HEK293 (cell line): ENCODE results near the gene PLCB1.

Experiments
- CTCF ChIA-PET: fragments of 350-600 bp; formaldehyde crosslinking; extraction: SDS; loops from one replicate; lab custom pipeline; 2021; ENCODE audit warnings: antibody characterized with exemption; lab: Yijun Ruan, JAX
- POLR2A ChIA-PET: fragments of 300-600 bp; formaldehyde crosslinking; extraction: SDS; loops from one replicate; lab custom pipeline; 2020; ENCODE audit warnings: antibody characterized with exemption, inconsistent platforms; lab: Yijun Ruan, JAX
- H3K27ac ChIP-seq: fragments of 200-500 bp; sonication (Bioruptor generic); 2 replicates; pipeline ENCODE4 v1.5.1; 2014; ENCODE audit warnings: low read depth, low read length, control low read depth, inconsistent platforms; ENCODE audit errors: extremely low read depth
- H3K36me3 ChIP-seq, 2 experiments: fragments of 200-500 bp in 1 of 2; sonication (Bioruptor generic) in 1 of 2; 1 replicate in 1 of 2; 2 replicates in 1 of 2; pipeline ENCODE4 v1.5.1; 2014 to 2017; ENCODE audit warnings: inconsistent platforms in 2 of 2, low read length in 2 of 2; ENCODE audit not compliant: control insufficient read depth in 2 of 2, insufficient read depth in 1 of 2
- H3K4me1 ChIP-seq: fragments of 200-500 bp; sonication (Bioruptor generic); 2 replicates; pipeline ENCODE4 v1.5.1; 2014; ENCODE audit warnings: mild to moderate bottlenecking, low read length, inconsistent platforms; ENCODE audit not compliant: control insufficient read depth, insufficient read depth
- H3K4me3 ChIP-seq: 2 replicates; pipeline ENCODE4 v1.5.1; 2011; ENCODE audit warnings: low read depth, mild to moderate bottlenecking, control low read depth, low read length, moderate library complexity
- H3K9me3 ChIP-seq: fragments of 200-500 bp; sonication (Bioruptor generic); 2 replicates; pipeline ENCODE4 v1.5.1; 2014; ENCODE audit warnings: low read depth, low read length, inconsistent platforms; ENCODE audit not compliant: control insufficient read depth, insufficient read depth
- FEZF1 ChIP-seq: fragments of 450-650 bp; formaldehyde crosslinking; IDR thresholded peaks from 2 replicates; pipeline ENCODE4 v1.5.1; 2016; ENCODE audit warnings: missing biosample characterization, missing genetic modification characterization
- SALL2 ChIP-seq: fragments of 450-650 bp; formaldehyde crosslinking; IDR thresholded peaks from 2 replicates; pipeline ENCODE4 v1.5.0; 2017; ENCODE audit warnings: missing biosample characterization, mild to moderate bottlenecking, missing genetic modification characterization, borderline replicate concordance
- SP2 ChIP-seq: fragments of 450-650 bp; formaldehyde crosslinking; IDR thresholded peaks from 2 replicates; pipeline ENCODE4 v1.5.1; 2016; ENCODE audit warnings: missing biosample characterization, missing genetic modification characterization
- ZBTB1 ChIP-seq: fragments of 450-650 bp; formaldehyde crosslinking; IDR thresholded peaks from 2 replicates; pipeline ENCODE4 v1.5.1; 2016; ENCODE audit warnings: missing biosample characterization, missing genetic modification characterization
- ZBTB44 ChIP-seq: fragments of 450-650 bp; IDR thresholded peaks from 2 replicates; pipeline ENCODE4 v1.5.1; 2018; ENCODE audit warnings: missing biosample characterization, mild to moderate bottlenecking, missing genetic modification characterization
- ZNF175 ChIP-seq: fragments of 450-650 bp; formaldehyde crosslinking; IDR thresholded peaks from 2 replicates; pipeline ENCODE4 v1.5.1; 2016; ENCODE audit warnings: missing biosample characterization, missing genetic modification characterization
- ZNF2 ChIP-seq: fragments of 450-650 bp; formaldehyde crosslinking; IDR thresholded peaks from 2 replicates; pipeline ENCODE4 v1.5.1; 2016; ENCODE audit warnings: missing biosample characterization, missing genetic modification characterization
- ZNF292 ChIP-seq: fragments of 450-650 bp; formaldehyde crosslinking; IDR thresholded peaks from 2 replicates; pipeline ENCODE4 v1.5.1; 2016; ENCODE audit warnings: low read depth, missing biosample characterization, missing genetic modification characterization, borderline replicate concordance
- ZNF366 ChIP-seq: fragments of 450-650 bp; formaldehyde crosslinking; conservative IDR thresholded peaks from 2 replicates; pipeline ENCODE4 v1.5.1; 2016; ENCODE audit warnings: missing biosample characterization, missing genetic modification characterization
- ZNF394 ChIP-seq: fragments of 450-650 bp; formaldehyde crosslinking; IDR thresholded peaks from 2 replicates; pipeline ENCODE4 v1.5.1; 2016; ENCODE audit warnings: missing biosample characterization, missing genetic modification characterization, mild to moderate bottlenecking, moderate library complexity, borderline replicate concordance
- ZNF510 ChIP-seq: fragments of 450-650 bp; formaldehyde crosslinking; IDR thresholded peaks from 2 replicates; pipeline ENCODE4 v1.5.1; 2018; ENCODE audit warnings: mild to moderate bottlenecking, missing genetic modification characterization, missing biosample characterization; ENCODE audit not compliant: insufficient replicate concordance
- ZNF544 ChIP-seq: fragments of 450-650 bp; formaldehyde crosslinking; IDR thresholded peaks from 2 replicates; pipeline ENCODE4 v1.5.0; 2017; ENCODE audit warnings: missing biosample characterization, missing genetic modification characterization
- ZNF600 ChIP-seq: fragments of 450-650 bp; formaldehyde crosslinking; IDR thresholded peaks from 2 replicates; pipeline ENCODE4 v1.5.1; 2016; ENCODE audit warnings: missing biosample characterization, missing genetic modification characterization
- ZNF843 ChIP-seq: fragments of 450-650 bp; formaldehyde crosslinking; IDR thresholded peaks from 2 replicates; pipeline ENCODE4 v1.5.1; 2016; ENCODE audit warnings: missing biosample characterization, missing genetic modification characterization
- ZXDB ChIP-seq: fragments of 450-650 bp; formaldehyde crosslinking; IDR thresholded peaks from 2 replicates; pipeline ENCODE4 v1.5.1; 2016; ENCODE audit warnings: missing biosample characterization, missing genetic modification characterization
- TF ChIP-seq, protein P1 (sequence below): fragments of 450-650 bp; formaldehyde crosslinking; IDR thresholded peaks from 2 replicates; pipeline ENCODE4 v1.5.1; 2017; ENCODE audit warnings: missing biosample characterization, missing genetic modification characterization
- TF ChIP-seq, protein P2 (sequence below): fragments of 450-650 bp; formaldehyde crosslinking; IDR thresholded peaks from 2 replicates; pipeline ENCODE4 v1.5.1; 2016; ENCODE audit warnings: missing biosample characterization, missing genetic modification characterization

Gene PLCB1

GRCh38 chr20:8367689-8368088 is 235.6 kb downstream of the PLCB1 start:
- TF ChIP-seq ZNF292 (tag by site-specific recombination) (no peak), SP2 (no peak), ZXDB (tag by site-specific recombination) (no peak), ZNF394 (tag by site-specific recombination) (no peak), ZNF843 (tag by site-specific recombination) (no peak)
- TF ChIP-seq, protein P1, sequence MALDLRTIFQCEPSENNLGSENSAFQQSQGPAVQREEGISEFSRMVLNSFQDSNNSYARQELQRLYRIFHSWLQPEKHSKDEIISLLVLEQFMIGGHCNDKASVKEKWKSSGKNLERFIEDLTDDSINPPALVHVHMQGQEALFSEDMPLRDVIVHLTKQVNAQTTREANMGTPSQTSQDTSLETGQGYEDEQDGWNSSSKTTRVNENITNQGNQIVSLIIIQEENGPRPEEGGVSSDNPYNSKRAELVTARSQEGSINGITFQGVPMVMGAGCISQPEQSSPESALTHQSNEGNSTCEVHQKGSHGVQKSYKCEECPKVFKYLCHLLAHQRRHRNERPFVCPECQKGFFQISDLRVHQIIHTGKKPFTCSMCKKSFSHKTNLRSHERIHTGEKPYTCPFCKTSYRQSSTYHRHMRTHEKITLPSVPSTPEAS (tag by site-specific recombination) = no peak
- Histone ChIP-seq H3K4me1 (0 out of 2 replicates have a peak, but pooled peaks cover 2% of the 10 kb centered on the region), H3K36me3 (no peaks in the 10 kb centered on the region), H3K4me3 (no peak overlapping the region), H3K27ac (no peak overlapping the region), H3K9me3 (no peaks in the 10 kb centered on the region)
- POLR2A ChIA-PET = no interaction called here
- CTCF ChIA-PET = no interaction called here

DNA sequence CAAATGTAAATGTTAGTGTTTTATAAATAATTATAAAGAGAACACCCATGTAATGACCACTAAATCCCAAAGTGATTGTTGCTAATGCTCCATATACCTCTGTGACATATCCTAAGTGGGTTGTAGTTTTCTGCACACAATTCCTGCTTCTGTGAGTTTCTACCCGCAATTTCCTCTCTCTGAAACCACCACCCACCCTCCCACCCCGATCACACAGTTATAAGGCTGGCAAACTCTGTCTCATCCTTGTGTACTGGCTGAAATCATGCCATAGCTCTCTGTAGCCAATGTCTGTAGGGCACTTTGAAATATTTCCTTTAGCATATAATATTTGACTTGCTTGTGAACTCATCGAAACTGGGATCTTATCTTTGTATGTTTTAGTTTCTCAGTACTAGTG is 236.6 kb downstream of the PLCB1 start:
- CTCF ChIA-PET = interaction anchor here (0.6 kb wide), 1 partner anchor 11 kb away, joined by 3 read pairs; no protein-coding TSS in a partner anchor

DNA sequence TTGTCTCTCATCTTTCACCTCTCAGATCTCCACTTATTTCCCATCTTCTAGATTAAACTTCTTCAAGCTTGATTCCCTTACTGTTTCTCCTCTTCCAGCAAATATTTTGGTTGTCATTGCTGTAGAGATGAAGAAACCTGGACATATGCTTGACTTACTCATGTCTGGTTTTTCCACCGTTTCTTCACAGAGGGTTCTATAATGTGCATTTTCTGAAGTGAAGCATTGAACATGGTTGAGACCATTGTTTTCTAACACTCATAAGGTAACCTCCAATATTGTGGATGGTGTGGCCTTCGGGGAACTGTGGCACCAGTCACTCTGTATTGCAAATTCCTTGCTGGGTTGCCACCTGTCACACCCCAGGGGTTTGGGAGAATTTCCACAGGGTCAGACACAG is 237.2 kb downstream of the PLCB1 start:
- no peak for TF ChIP-seq SALL2
- TF ChIP-seq ZNF600 (tag by site-specific recombination) = no peak
- no peaks in the 10 kb centered on the region for H3K36me3 ChIP-seq
- 0 out of 2 replicates have a peak, but pooled peaks cover 7% of the 10 kb centered on the region for H3K4me1 ChIP-seq
- no peak overlapping the region for H3K27ac ChIP-seq
- no peaks in the 10 kb centered on the region for H3K9me3 ChIP-seq
- no peak overlapping the region for H3K4me3 ChIP-seq
- ChIA-PET CTCF (interaction anchor here (0.6 kb wide), 1 partner anchor 11 kb away, joined by 3 read pairs; no protein-coding TSS in a partner anchor), POLR2A (no interaction called here)

More for the DNA sequence above, 236.6 kb downstream of the PLCB1 start:
- no peak for TF ChIP-seq ZNF2
- no peak for TF ChIP-seq ZNF544 (tag by site-specific recombination)
- TF ChIP-seq ZBTB1 = no peak
- TF ChIP-seq ZNF366 (tag by site-specific recombination) = no peak
- TF ChIP-seq FEZF1 (tag by site-specific recombination) = no peak
- no peak for TF ChIP-seq ZNF510
- no peak for TF ChIP-seq ZBTB44 (tag by site-specific recombination)
- TF ChIP-seq ZNF175 (tag by site-specific recombination) = no peak
- TF ChIP-seq, protein P2, sequence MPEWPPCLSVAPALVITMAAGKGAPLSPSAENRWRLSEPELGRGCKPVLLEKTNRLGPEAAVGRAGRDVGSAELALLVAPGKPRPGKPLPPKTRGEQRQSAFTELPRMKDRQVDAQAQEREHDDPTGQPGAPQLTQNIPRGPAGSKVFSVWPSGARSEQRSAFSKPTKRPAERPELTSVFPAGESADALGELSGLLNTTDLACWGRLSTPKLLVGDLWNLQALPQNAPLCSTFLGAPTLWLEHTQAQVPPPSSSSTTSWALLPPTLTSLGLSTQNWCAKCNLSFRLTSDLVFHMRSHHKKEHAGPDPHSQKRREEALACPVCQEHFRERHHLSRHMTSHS (tag by site-specific recombination) = no peak
- Histone ChIP-seq H3K36me3 (no peaks in the 10 kb centered on the region), H3K27ac (no peak overlapping the region), H3K4me1 (0 out of 2 replicates have a peak, but pooled peaks cover 7% of the 10 kb centered on the region), H3K9me3 (no peaks in the 10 kb centered on the region), H3K4me3 (no peak overlapping the region)
- POLR2A ChIA-PET = no interaction called here
